IMR-90 (cell line): Measurements from ENCODE around the gene FOXM1.

Source experiments
- BHLHE40 ChIP-seq: fragments of 150-350 bp; IDR thresholded peaks from 2 replicates; pipeline ENCODE4 v1.6.1; 2016; ENCODE audit warnings: mild to moderate bottlenecking, low read depth, low read length
- CTCF ChIP-seq: conservative IDR thresholded peaks from 2 replicates; pipeline ENCODE4 v1.5.1; 2012; ENCODE audit warnings: mild to moderate bottlenecking, low read depth, low read length, improper control_type of control experiment
- MAFK ChIP-seq: IDR thresholded peaks from 2 replicates; pipeline ENCODE4 v1.6.1; 2012; ENCODE audit warnings: low read depth, low read length, improper control_type of control experiment
- POLR2A ChIP-seq: IDR thresholded peaks from 2 replicates; pipeline ENCODE4 v1.6.1; 2012; ENCODE audit warnings: mild to moderate bottlenecking, low read depth, low read length
- RAD21 ChIP-seq: IDR thresholded peaks from 2 replicates; pipeline ENCODE4 v1.6.1; 2012; ENCODE audit warnings: low read length, improper control_type of control experiment
- RCOR1 ChIP-seq: IDR thresholded peaks from 2 replicates; pipeline ENCODE4 v1.6.1; 2012; ENCODE audit warnings: mild to moderate bottlenecking, low read length, improper control_type of control experiment; ENCODE audit not compliant: insufficient replicate concordance

GRCh38 chr12:2826036-2826435, 50.9 kb downstream of the FOXM1 start:
- TF ChIP-seq POLR2A (no peak), CTCF (no peak), BHLHE40 (no peak), RAD21 (no peak), RCOR1 (no peak), MAFK (no peak)
